GM18861 (cell line): Measurements from ENCODE around the gene POU1F1.
"Not testable (repeated sequence)": the region's sequence is repeated elsewhere in the genome, so short reads cannot be mapped to it uniquely, and the experiment has no call there.

Experiments used
- ATAC-seq: cut with Tn5 transposase; IDR thresholded peaks from one replicate; pipeline ENCODE4 v1.9.1; 2021; ENCODE audit not compliant: unreplicated experiment

The POU1F1 gene

GRCh38 chr3:87276484-87276883 is at the start of gene POU1F1:
TSS of gene POU1F1 (minus strand) at chr3:87276584. CDS start at chr3:87276462, 122 bp downstream.
- no peak for ATAC-seq

GRCh38 chr3:87324609-87325008 is 48.2 kb upstream of the POU1F1 start:
- ATAC-seq: no peak

GRCh38 chr3:87320756-87321626 is 44.6 kb upstream of the POU1F1 start:
- ATAC-seq: no peak

- no peak for ATAC-seq
Observed at GRCh38 chr3:87318617-87319021, 42.2 kb upstream of the POU1F1 start.

GRCh38 chr3:87317779-87318178 is 41.4 kb upstream of the POU1F1 start:
- ATAC-seq: no peak

GRCh38 chr3:87313641-87314040 is 37.3 kb upstream of the POU1F1 start:
- no peak for ATAC-seq

GRCh38 chr3:87311309-87311708 is 34.9 kb upstream of the POU1F1 start:
- no peak for ATAC-seq

- no peak for ATAC-seq
Observed at GRCh38 chr3:87309601-87310000, 33.2 kb upstream of the POU1F1 start.

- ATAC-seq: peak; percentile 76
Observed at GRCh38 chr3:87307805-87308204, 31.4 kb upstream of the POU1F1 start.

GRCh38 chr3:87305517-87305916 is 29.1 kb upstream of the POU1F1 start:
- no peak for ATAC-seq

- not testable (repeated sequence) for ATAC-seq
Observed at GRCh38 chr3:87305031-87305430, 28.6 kb upstream of the POU1F1 start.

GRCh38 chr3:87298111-87298718 is 21.8 kb upstream of the POU1F1 start:
- peak; percentile 78 for ATAC-seq

- no peak for ATAC-seq
Observed at GRCh38 chr3:87288446-87288845, 12.1 kb upstream of the POU1F1 start.

- peak; percentile 54 for ATAC-seq
Observed at GRCh38 chr3:87287011-87287410, 10.6 kb upstream of the POU1F1 start.

GRCh38 chr3:87272718-87273341 is 3.6 kb downstream of the POU1F1 start:
- peak; percentile 91 for ATAC-seq

GRCh38 chr3:87270908-87271700 is 5.3 kb downstream of the POU1F1 start:
- no peak for ATAC-seq

- ATAC-seq: no peak
Observed at GRCh38 chr3:87269723-87270122, 6.7 kb downstream of the POU1F1 start.

GRCh38 chr3:87268646-87269211 is 7.7 kb downstream of the POU1F1 start:
- no peak for ATAC-seq

- no peak for ATAC-seq
Observed at GRCh38 chr3:87267953-87268645, 8.3 kb downstream of the POU1F1 start.

- ATAC-seq: no peak
Observed at GRCh38 chr3:87261925-87262324, 14.5 kb downstream of the POU1F1 start.
